Progenitor cell of endocrine pancreas (in vitro differentiated cells): ENCODE data around the gene SAMD8. TPM values are rescaled to one million over a fixed set of nuclear protein-coding genes. Genes with fewer than 3 reads are reported as not detected.

Experiments
- DNase-seq: peaks from one replicate; pipeline ENCODE4 v3.0.0; 2021; ENCODE audit warnings: low spot score; ENCODE audit not compliant: unreplicated experiment
- H3K27ac Mint-ChIP-seq: 2 replicates; pipeline ENCODE4 v1.8.0; 2021; ENCODE audit warnings: mild to moderate bottlenecking, moderate library complexity, mixed read lengths
- H3K27me3 Mint-ChIP-seq: 2 replicates; pipeline ENCODE4 v1.8.0; 2021; ENCODE audit warnings: mixed read lengths
- H3K36me3 Mint-ChIP-seq: 2 replicates; pipeline ENCODE4 v1.8.0; 2022; ENCODE audit warnings: mixed read lengths; ENCODE audit not compliant: insufficient read depth
- H3K4me1 Mint-ChIP-seq: 2 replicates; pipeline ENCODE4 v1.8.0; 2021; ENCODE audit warnings: low read depth, mixed read lengths
- H3K4me3 Mint-ChIP-seq: 2 replicates; pipeline ENCODE4 v1.8.0; 2021; ENCODE audit warnings: low read depth, mild to moderate bottlenecking, moderate library complexity, mixed read lengths
- H3K9me3 Mint-ChIP-seq: 2 replicates; pipeline ENCODE4 v1.8.0; 2021; ENCODE audit warnings: low read depth, mixed read lengths
- CTCF ChIP-seq: fragments of 200-600 bp; sonication (generic); IDR thresholded peaks from one replicate; pipeline ENCODE4 v1.5.0; 2021; ENCODE audit warnings: antibody characterized with exemption, mild to moderate bottlenecking; ENCODE audit not compliant: unreplicated experiment
- total RNA-seq: library from RNA; stranded (reverse); gene quantifications from 2 replicates; pipeline ENCODE4 v1.2.1, GENCODE V29; 2021

SAMD8 gene
- total RNA-seq, 1 donor from 2014 or later = 17.4 TPM

GRCh38 chr10:75084834-75085384 is 26.5 kb upstream of the SAMD8 start:
- no peak overlapping the region for H3K27ac Mint-ChIP-seq
- no peak overlapping the region for H3K4me3 Mint-ChIP-seq
- H3K9me3 Mint-ChIP-seq = peaks cover 3% of the 10 kb centered on the region
- peaks cover 35% of the 10 kb centered on the region for H3K27me3 Mint-ChIP-seq
- TF ChIP-seq CTCF = no peak
- H3K4me1 Mint-ChIP-seq = peaks cover 7% of the 10 kb centered on the region
- H3K36me3 Mint-ChIP-seq = no peaks in the 10 kb centered on the region
- DNase-seq = no peak

GRCh38 chr10:75086278-75086934 is 25.1 kb upstream of the SAMD8 start:
- peaks cover under 1% of the 10 kb centered on the region for H3K9me3 Mint-ChIP-seq
- H3K27me3 Mint-ChIP-seq = peaks cover 32% of the 10 kb centered on the region
- no peak overlapping the region for H3K4me3 Mint-ChIP-seq
- peaks cover 5% of the 10 kb centered on the region for H3K4me1 Mint-ChIP-seq
- no peak for TF ChIP-seq CTCF
- no peak for DNase-seq
- H3K36me3 Mint-ChIP-seq = no peaks in the 10 kb centered on the region
- no peak overlapping the region for H3K27ac Mint-ChIP-seq

- DNase-seq = no peak
- TF ChIP-seq CTCF = no peak
- peaks cover 30% of the 10 kb centered on the region for H3K27me3 Mint-ChIP-seq
- H3K36me3 Mint-ChIP-seq = no peaks in the 10 kb centered on the region
- H3K9me3 Mint-ChIP-seq = no peaks in the 10 kb centered on the region
- H3K4me1 Mint-ChIP-seq = peaks cover 5% of the 10 kb centered on the region
- no peak overlapping the region for H3K27ac Mint-ChIP-seq
- H3K4me3 Mint-ChIP-seq = no peak overlapping the region
These were observed 22.8 kb upstream of the SAMD8 start for GRCh38 chr10:75088640-75089039.

DNA sequence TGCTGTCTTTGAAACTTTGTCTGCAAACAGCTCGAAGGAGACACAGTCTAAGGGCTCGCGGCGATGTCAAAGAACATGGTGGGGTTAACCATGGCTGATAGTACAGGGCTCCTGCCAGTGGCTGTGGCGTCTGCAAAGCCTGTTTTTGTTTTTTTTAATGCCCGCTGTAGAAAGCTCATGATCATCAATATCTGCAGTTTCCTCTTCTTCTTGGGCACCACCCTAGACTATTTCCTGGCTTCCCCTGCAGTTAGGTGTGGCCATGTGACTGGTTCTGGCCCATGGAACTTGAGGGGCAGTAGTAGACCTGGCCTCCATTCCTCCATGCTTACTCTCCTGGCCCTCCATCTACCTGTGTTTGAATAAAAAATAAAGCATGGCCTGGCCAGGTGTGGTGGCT is 21.8 kb upstream of the SAMD8 start:
- TF ChIP-seq CTCF = no peak
- H3K9me3 Mint-ChIP-seq = no peaks in the 10 kb centered on the region
- H3K36me3 Mint-ChIP-seq = no peaks in the 10 kb centered on the region
- peaks cover 33% of the 10 kb centered on the region for H3K27me3 Mint-ChIP-seq
- peaks cover 5% of the 10 kb centered on the region for H3K4me1 Mint-ChIP-seq
- H3K4me3 Mint-ChIP-seq = no peak overlapping the region
- no peak for DNase-seq
- H3K27ac Mint-ChIP-seq = no peak overlapping the region

DNA sequence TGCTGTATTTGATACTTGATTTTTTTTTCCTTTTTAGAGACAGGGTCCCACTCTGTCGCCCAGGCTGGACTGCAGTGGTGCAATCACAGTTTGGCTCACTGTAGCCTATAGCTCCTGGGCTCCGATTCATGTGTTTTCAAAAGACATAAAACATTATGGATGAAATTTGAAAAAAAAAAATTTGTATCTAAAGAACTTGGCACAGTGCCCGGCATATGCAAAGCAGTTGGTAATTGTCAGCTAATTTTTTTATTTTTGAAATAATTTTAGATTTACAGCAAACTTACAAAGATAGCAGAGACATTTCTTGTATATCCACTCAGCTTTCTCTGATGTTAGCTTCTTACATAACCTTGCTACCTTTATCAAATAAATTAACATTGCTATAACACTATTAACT is 20.3 kb upstream of the SAMD8 start:
- no peak for TF ChIP-seq CTCF
- Mint-ChIP-seq H3K27ac (no peak overlapping the region), H3K4me3 (no peak overlapping the region), H3K36me3 (no peaks in the 10 kb centered on the region), H3K9me3 (no peaks in the 10 kb centered on the region), H3K27me3 (peaks cover 23% of the 10 kb centered on the region), H3K4me1 (peaks cover 5% of the 10 kb centered on the region)
- no peak for DNase-seq
